CD4-positive, alpha-beta T cell treated with Interleukin-4 for 1 hour (primary cell): Measurements from ENCODE around the gene TEX13A.
"Not testable (repeated sequence)": the region's sequence is repeated elsewhere in the genome, so short reads cannot be mapped to it uniquely, and the experiment has no call there.

Source experiments
- DNase-seq, 2 donors: peaks; one replicate each; pipeline ENCODE4 v3.0.0-alpha.2; 2020 to 2022

TEX13A gene

GRCh38 chrX:105220636-105221035 is at the start of gene TEX13A:
Gene TEX13A, minus strand, starts transcription at chrX:105220694. Its CDS starts 297 bp downstream, at chrX:105220397.
- no peak for DNase-seq

GRCh38 chrX:105269386-105269785 is 48.9 kb upstream of the TEX13A start:
- DNase-seq, result no peak

GRCh38 chrX:105267167-105267566 is 46.7 kb upstream of the TEX13A start:
- DNase-seq, result no peak

- DNase-seq, result no peak
These were observed 46.0 kb upstream of the TEX13A start for GRCh38 chrX:105266456-105266855.

GRCh38 chrX:105265093-105265492 is 44.6 kb upstream of the TEX13A start:
- no peak for DNase-seq

GRCh38 chrX:105263801-105264200 is 43.3 kb upstream of the TEX13A start:
- no peak for DNase-seq

- DNase-seq, result no peak
These were observed 42.7 kb upstream of the TEX13A start for GRCh38 chrX:105263171-105263570.

GRCh38 chrX:105260291-105261043 is 40.0 kb upstream of the TEX13A start:
- no peak for DNase-seq

- DNase-seq, result no peak
These were observed 20.6 kb upstream of the TEX13A start for GRCh38 chrX:105241056-105241455.

- DNase-seq, result not testable (repeated sequence)
These were observed 16.9 kb upstream of the TEX13A start for GRCh38 chrX:105237407-105237806.

GRCh38 chrX:105229146-105229545 is 8.7 kb upstream of the TEX13A start:
- no peak for DNase-seq

- DNase-seq, result no peak
These were observed 8.1 kb upstream of the TEX13A start for GRCh38 chrX:105228602-105229001.

GRCh38 chrX:105226499-105226898 is 6.0 kb upstream of the TEX13A start:
- no peak for DNase-seq

GRCh38 chrX:105221374-105221773 is 880 bp upstream of the TEX13A start:
- DNase-seq, result no peak

- no peak for DNase-seq
These were observed 766 bp downstream of the TEX13A start for GRCh38 chrX:105219454-105220401.

GRCh38 chrX:105211066-105211575 is 9.4 kb downstream of the TEX13A start:
- DNase-seq, result no peak

- DNase-seq, result no peak
These were observed 10.2 kb downstream of the TEX13A start for GRCh38 chrX:105210258-105210657.

- no peak for DNase-seq
These were observed 11.1 kb downstream of the TEX13A start for GRCh38 chrX:105209406-105209805.

GRCh38 chrX:105191878-105192277 is 28.6 kb downstream of the TEX13A start:
- no peak for DNase-seq

GRCh38 chrX:105190252-105190853 is 30.1 kb downstream of the TEX13A start:
- DNase-seq, result peak in 1 of 2 donors; percentile 11

- DNase-seq, result no peak
These were observed 31.4 kb downstream of the TEX13A start for GRCh38 chrX:105189093-105189492.

GRCh38 chrX:105179644-105180043 is 40.9 kb downstream of the TEX13A start:
- no peak for DNase-seq

GRCh38 chrX:105173071-105173470 is 47.4 kb downstream of the TEX13A start:
- no peak for DNase-seq
